ENCODE measurements around the gene GPR85.

Gene GPR85

DNA sequence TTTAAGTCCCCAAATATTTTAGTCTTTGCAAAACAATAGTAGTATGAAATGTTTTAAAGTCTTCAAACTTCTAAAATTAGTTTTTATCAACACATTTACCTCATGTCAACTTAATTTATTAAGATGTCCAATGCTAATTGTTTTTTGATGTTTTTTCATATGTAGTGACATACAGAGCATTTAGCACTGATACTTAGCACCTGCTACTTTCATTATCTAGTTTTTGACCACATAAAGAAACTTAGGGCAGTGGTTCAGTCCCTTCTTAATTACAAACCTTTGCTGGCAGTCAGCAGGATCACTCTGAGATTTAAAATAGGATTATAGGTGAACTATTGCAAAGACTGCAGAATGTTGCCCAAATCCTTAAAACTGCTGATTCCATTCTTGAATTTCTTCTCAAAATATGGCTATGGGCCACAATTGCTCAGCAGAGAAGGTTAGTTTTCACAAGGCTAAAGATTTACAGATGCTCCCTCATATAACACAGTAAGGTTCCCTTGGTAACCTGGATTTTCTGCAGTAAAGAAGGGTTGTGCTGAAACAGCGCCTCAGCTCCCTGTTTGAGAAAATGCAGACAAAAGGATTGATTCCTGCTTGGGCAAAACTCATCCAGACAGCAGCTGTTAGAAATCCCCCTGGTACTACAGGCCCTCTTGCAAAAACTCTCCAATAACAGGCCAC, 3.4 kb downstream of the GPR85 start:
- H3K4ac ChIP-seq (ENCODE audit: low read depth, low read length) = no peak overlapping the region
- H3K79me1 ChIP-seq (ENCODE audit: low read length) = no peaks in the 10 kb centered on the region
- no peak for DNase-seq
- H3K27ac ChIP-seq (ENCODE audit: low read depth, low read length) = no peak overlapping the region
- H3K36me3 ChIP-seq (ENCODE audit: control insufficient read depth, insufficient read depth, low read length) = no peaks in the 10 kb centered on the region
- H3K56ac ChIP-seq (ENCODE audit: low read length) = no peak overlapping the region
- no peak overlapping the region for H4K5ac ChIP-seq (ENCODE audit: low read length)
- no peak overlapping the region for H2AK5ac ChIP-seq (ENCODE audit: low read length)
- no peak overlapping the region for H3K23ac ChIP-seq (ENCODE audit: low read length)
- no peak overlapping the region for H3K4me2 ChIP-seq (ENCODE audit: low read length)
- no peak overlapping the region for H2BK15ac ChIP-seq (replicated peaks; ENCODE audit: low read depth)
- no peak overlapping the region for H4K8ac ChIP-seq (ENCODE audit: low read depth, low read length)
- no peak overlapping the region for H2BK5ac ChIP-seq (ENCODE audit: low read length)
- no peak overlapping the region for H2BK120ac ChIP-seq (ENCODE audit: low read depth, low read length)
- H3K4me3 ChIP-seq (ENCODE audit: low read length) = no peak overlapping the region
- no peaks in the 10 kb centered on the region for H3K79me2 ChIP-seq (ENCODE audit: control insufficient read depth, insufficient read depth, low read length)
- H3K4me1 ChIP-seq (ENCODE audit: control insufficient read depth, low read depth, low read length) = peaks cover 2% of the 10 kb centered on the region
- peaks cover 4% of the 10 kb centered on the region for H3K27me3 ChIP-seq (ENCODE audit: insufficient read depth, low read length, poor library complexity)
- H3K18ac ChIP-seq (ENCODE audit: low read length) = no peak overlapping the region
- H3K9ac ChIP-seq (ENCODE audit: low read length) = no peak overlapping the region
- WGBS (ENCODE audit: extremely low coverage, insufficient coverage, low lambda C conversion rate) = no CpG with 5 or more reads among the region's 1 CpG

DNA sequence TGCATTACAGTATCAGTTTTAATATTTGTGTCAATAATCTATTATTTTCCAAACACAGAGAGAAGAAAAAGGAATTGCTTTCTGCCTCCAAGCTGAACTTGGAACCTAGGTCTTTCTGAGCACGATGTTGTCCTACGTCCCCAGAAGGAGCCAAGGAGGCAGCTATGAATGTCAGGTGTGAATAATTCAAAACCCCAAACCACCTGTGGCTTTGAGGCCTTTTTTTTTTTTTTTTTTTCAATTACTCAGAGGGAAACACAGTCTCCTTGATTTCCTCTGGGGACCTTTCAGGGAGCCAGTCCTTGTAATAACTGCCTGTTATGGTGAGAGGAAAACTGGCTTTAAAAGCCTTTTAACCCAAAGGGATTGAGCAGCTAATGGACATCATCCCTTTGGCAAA, 8.3 kb downstream of the GPR85 start:
- no peak overlapping the region for H3K56ac ChIP-seq (ENCODE audit: low read length)
- no peak overlapping the region for H4K8ac ChIP-seq (ENCODE audit: low read depth, low read length)
- H3K4ac ChIP-seq (ENCODE audit: low read depth, low read length) = no peak overlapping the region
- no peak overlapping the region for H2BK120ac ChIP-seq (ENCODE audit: low read depth, low read length)
- no peaks in the 10 kb centered on the region for H3K4me1 ChIP-seq (ENCODE audit: control insufficient read depth, low read depth, low read length)
- no peaks in the 10 kb centered on the region for H3K79me1 ChIP-seq (ENCODE audit: low read length)
- H3K18ac ChIP-seq (ENCODE audit: low read length) = no peak overlapping the region
- no peak overlapping the region for H2AK5ac ChIP-seq (ENCODE audit: low read length)
- no peaks in the 10 kb centered on the region for H3K36me3 ChIP-seq (ENCODE audit: control insufficient read depth, insufficient read depth, low read length)
- no peak overlapping the region for H2BK15ac ChIP-seq (replicated peaks; ENCODE audit: low read depth)
- H3K23ac ChIP-seq (ENCODE audit: low read length) = no peak overlapping the region
- peaks cover 4% of the 10 kb centered on the region for H3K27me3 ChIP-seq (ENCODE audit: insufficient read depth, low read length, poor library complexity)
- no peak overlapping the region for H3K4me2 ChIP-seq (ENCODE audit: low read length)
- H3K4me3 ChIP-seq (ENCODE audit: low read length) = no peak overlapping the region
- peak; percentile 4 for DNase-seq
- no peak overlapping the region for H4K5ac ChIP-seq (ENCODE audit: low read length)
- WGBS (ENCODE audit: extremely low coverage, insufficient coverage, low lambda C conversion rate) = no CpG with 5 or more reads among the region's 2 CpGs
- H3K79me2 ChIP-seq (ENCODE audit: control insufficient read depth, insufficient read depth, low read length) = no peaks in the 10 kb centered on the region
- H3K27ac ChIP-seq (ENCODE audit: low read depth, low read length) = no peak overlapping the region
- no peak overlapping the region for H2BK5ac ChIP-seq (ENCODE audit: low read length)
- no peak overlapping the region for H3K9ac ChIP-seq (ENCODE audit: low read length)

DNA sequence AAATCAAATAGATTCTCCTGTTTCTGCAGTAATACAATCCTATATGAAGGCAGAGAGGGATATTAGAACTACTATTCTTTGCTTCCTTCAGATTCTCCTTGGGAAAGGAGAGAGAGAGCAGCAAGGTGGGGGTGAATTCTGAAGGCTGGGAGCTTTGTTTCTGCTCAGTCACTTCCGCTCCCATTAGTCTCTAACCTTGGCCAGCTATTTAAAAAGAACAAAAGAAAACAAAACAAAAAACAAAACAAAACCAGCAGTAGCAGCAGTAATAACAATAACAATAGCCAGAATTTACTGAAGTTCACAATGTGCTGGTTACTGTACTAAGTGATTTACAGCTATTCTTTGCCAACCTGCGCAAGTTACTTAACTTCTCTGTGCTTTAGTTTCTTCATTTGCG, 9.9 kb downstream of the GPR85 start:
- Histone ChIP-seq H3K18ac (ENCODE audit: low read length) (no peak overlapping the region), H2BK120ac (ENCODE audit: low read depth, low read length) (no peak overlapping the region), H4K8ac (ENCODE audit: low read depth, low read length) (no peak overlapping the region), H3K79me2 (ENCODE audit: control insufficient read depth, insufficient read depth, low read length) (no peaks in the 10 kb centered on the region), H3K23ac (ENCODE audit: low read length) (no peak overlapping the region), H3K4me2 (ENCODE audit: low read length) (no peak overlapping the region), H3K27ac (ENCODE audit: low read depth, low read length) (no peak overlapping the region), H3K27me3 (ENCODE audit: insufficient read depth, low read length, poor library complexity) (peaks cover 4% of the 10 kb centered on the region), H3K36me3 (ENCODE audit: control insufficient read depth, insufficient read depth, low read length) (no peaks in the 10 kb centered on the region), H2BK15ac (replicated peaks; ENCODE audit: low read depth) (no peak overlapping the region), H3K79me1 (ENCODE audit: low read length) (no peaks in the 10 kb centered on the region), H3K4ac (ENCODE audit: low read depth, low read length) (no peak overlapping the region), H3K4me1 (ENCODE audit: control insufficient read depth, low read depth, low read length) (no peaks in the 10 kb centered on the region), H3K4me3 (ENCODE audit: low read length) (no peak overlapping the region), H2AK5ac (ENCODE audit: low read length) (no peak overlapping the region), H4K5ac (ENCODE audit: low read length) (no peak overlapping the region), H2BK5ac (ENCODE audit: low read length) (no peak overlapping the region), H3K9ac (ENCODE audit: low read length) (no peak overlapping the region), H3K56ac (ENCODE audit: low read length) (no peak overlapping the region)
- WGBS (ENCODE audit: extremely low coverage, insufficient coverage, low lambda C conversion rate) = no CpG with 5 or more reads among the region's 3 CpGs
- peak; percentile 19 for DNase-seq

DNA sequence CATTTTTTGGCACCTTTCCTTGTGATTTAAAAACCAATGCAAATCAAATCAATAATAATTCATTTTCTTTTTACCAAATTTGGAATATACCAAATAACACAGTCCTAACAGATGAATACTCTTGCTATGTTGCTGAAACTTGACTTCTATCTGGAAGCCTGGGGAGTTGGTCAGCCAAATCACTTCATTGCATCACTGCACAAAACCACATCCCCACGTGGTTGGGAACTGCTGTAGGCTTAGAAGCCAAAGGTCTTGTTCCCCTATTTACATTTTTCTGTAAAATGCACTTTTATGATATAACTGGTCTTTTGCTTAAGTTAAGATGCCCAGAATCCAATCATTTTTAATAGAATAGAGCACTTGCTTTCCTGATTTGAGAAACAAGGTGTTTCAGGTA, 15.2 kb downstream of the GPR85 start:
- Histone ChIP-seq H3K9ac (ENCODE audit: low read length) (no peak overlapping the region), H2BK120ac (ENCODE audit: low read depth, low read length) (no peak overlapping the region), H3K79me2 (ENCODE audit: control insufficient read depth, insufficient read depth, low read length) (no peaks in the 10 kb centered on the region), H4K5ac (ENCODE audit: low read length) (no peak overlapping the region), H3K36me3 (ENCODE audit: control insufficient read depth, insufficient read depth, low read length) (no peaks in the 10 kb centered on the region), H3K4me3 (ENCODE audit: low read length) (no peak overlapping the region), H4K8ac (ENCODE audit: low read depth, low read length) (no peak overlapping the region), H3K23ac (ENCODE audit: low read length) (no peak overlapping the region), H3K27me3 (ENCODE audit: insufficient read depth, low read length, poor library complexity) (no peaks in the 10 kb centered on the region), H2BK15ac (replicated peaks; ENCODE audit: low read depth) (no peak overlapping the region), H3K4me1 (ENCODE audit: control insufficient read depth, low read depth, low read length) (no peaks in the 10 kb centered on the region), H3K56ac (ENCODE audit: low read length) (no peak overlapping the region), H3K4me2 (ENCODE audit: low read length) (no peak overlapping the region), H3K27ac (ENCODE audit: low read depth, low read length) (no peak overlapping the region), H2BK5ac (ENCODE audit: low read length) (no peak overlapping the region), H2AK5ac (ENCODE audit: low read length) (no peak overlapping the region), H3K79me1 (ENCODE audit: low read length) (no peaks in the 10 kb centered on the region), H3K18ac (ENCODE audit: low read length) (no peak overlapping the region), H3K4ac (ENCODE audit: low read depth, low read length) (no peak overlapping the region)
- no peak for DNase-seq
- WGBS (ENCODE audit: extremely low coverage, insufficient coverage, low lambda C conversion rate) = no CpG with 5 or more reads among the region's 1 CpG

DNA sequence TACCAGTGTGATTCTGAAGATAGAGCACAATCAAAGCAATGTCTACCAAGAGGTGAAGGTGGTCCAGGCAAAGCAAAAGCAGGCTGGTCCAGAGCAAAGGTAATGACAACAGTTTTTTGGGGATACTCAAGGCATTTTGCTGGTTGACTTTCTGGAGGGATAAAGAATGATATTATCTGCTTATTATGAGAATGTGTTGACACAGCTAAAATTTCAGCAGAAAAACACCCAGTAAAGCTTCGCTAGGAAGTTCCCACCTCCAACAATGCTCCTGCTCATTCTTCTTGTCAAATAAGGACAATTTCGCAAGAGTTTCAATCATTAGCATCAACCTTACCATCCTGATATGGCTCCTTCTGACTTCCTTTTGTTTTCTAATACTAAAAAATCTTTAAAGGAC, 24.1 kb downstream of the GPR85 start:
- Histone ChIP-seq H2AK5ac (ENCODE audit: low read length) (no peak overlapping the region), H4K8ac (ENCODE audit: low read depth, low read length) (no peak overlapping the region), H3K18ac (ENCODE audit: low read length) (no peak overlapping the region), H3K4ac (ENCODE audit: low read depth, low read length) (no peak overlapping the region), H2BK120ac (ENCODE audit: low read depth, low read length) (no peak overlapping the region), H3K27me3 (ENCODE audit: insufficient read depth, low read length, poor library complexity) (no peaks in the 10 kb centered on the region), H2BK15ac (replicated peaks; ENCODE audit: low read depth) (no peak overlapping the region), H3K4me1 (ENCODE audit: control insufficient read depth, low read depth, low read length) (no peaks in the 10 kb centered on the region), H3K4me2 (ENCODE audit: low read length) (no peak overlapping the region), H3K79me1 (ENCODE audit: low read length) (no peaks in the 10 kb centered on the region), H3K4me3 (ENCODE audit: low read length) (no peak overlapping the region), H3K36me3 (ENCODE audit: control insufficient read depth, insufficient read depth, low read length) (no peaks in the 10 kb centered on the region), H3K56ac (ENCODE audit: low read length) (no peak overlapping the region), H4K5ac (ENCODE audit: low read length) (no peak overlapping the region), H3K9ac (ENCODE audit: low read length) (no peak overlapping the region), H3K27ac (ENCODE audit: low read depth, low read length) (no peak overlapping the region), H3K23ac (ENCODE audit: low read length) (no peak overlapping the region), H2BK5ac (ENCODE audit: low read length) (no peak overlapping the region), H3K79me2 (ENCODE audit: control insufficient read depth, insufficient read depth, low read length) (no peaks in the 10 kb centered on the region)
- no CpG with 5 or more reads among the region's 2 CpGs for WGBS (ENCODE audit: extremely low coverage, insufficient coverage, low lambda C conversion rate)
- no peak for DNase-seq

DNA sequence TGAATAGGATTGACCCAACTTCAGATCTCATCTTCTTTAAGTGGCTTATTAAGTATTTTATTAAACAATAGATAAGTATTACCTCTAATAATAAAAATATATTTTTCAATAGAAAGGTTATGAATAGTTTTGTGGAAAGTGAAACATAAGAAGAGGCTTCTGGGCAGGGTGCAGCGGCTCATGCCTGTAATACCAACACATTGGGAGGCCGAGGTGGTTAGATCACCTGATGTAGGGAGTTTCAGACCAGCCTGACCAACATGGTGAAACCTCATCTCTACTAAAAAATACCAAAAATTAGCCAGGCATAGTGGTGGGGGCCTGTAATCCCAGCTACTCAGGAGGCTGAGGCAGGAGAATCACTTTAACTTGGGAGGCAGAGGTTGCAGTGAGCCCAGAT, 26.5 kb downstream of the GPR85 start:
- H4K5ac ChIP-seq (ENCODE audit: low read length) = no peak overlapping the region
- no peak overlapping the region for H4K8ac ChIP-seq (ENCODE audit: low read depth, low read length)
- H3K79me2 ChIP-seq (ENCODE audit: control insufficient read depth, insufficient read depth, low read length) = no peaks in the 10 kb centered on the region
- H2BK15ac ChIP-seq (replicated peaks; ENCODE audit: low read depth) = no peak overlapping the region
- H3K4me3 ChIP-seq (ENCODE audit: low read length) = no peak overlapping the region
- H3K9ac ChIP-seq (ENCODE audit: low read length) = no peak overlapping the region
- H2AK5ac ChIP-seq (ENCODE audit: low read length) = no peak overlapping the region
- H3K4ac ChIP-seq (ENCODE audit: low read depth, low read length) = no peak overlapping the region
- no peaks in the 10 kb centered on the region for H3K79me1 ChIP-seq (ENCODE audit: low read length)
- H2BK5ac ChIP-seq (ENCODE audit: low read length) = no peak overlapping the region
- no peak overlapping the region for H3K4me2 ChIP-seq (ENCODE audit: low read length)
- H3K36me3 ChIP-seq (ENCODE audit: control insufficient read depth, insufficient read depth, low read length) = no peaks in the 10 kb centered on the region
- no CpG with 5 or more reads among the region's 2 CpGs for WGBS (ENCODE audit: extremely low coverage, insufficient coverage, low lambda C conversion rate)
- peaks cover 2% of the 10 kb centered on the region for H3K27me3 ChIP-seq (ENCODE audit: insufficient read depth, low read length, poor library complexity)
- no peak overlapping the region for H3K18ac ChIP-seq (ENCODE audit: low read length)
- no peak overlapping the region for H3K23ac ChIP-seq (ENCODE audit: low read length)
- H3K27ac ChIP-seq (ENCODE audit: low read depth, low read length) = no peak overlapping the region
- H2BK120ac ChIP-seq (ENCODE audit: low read depth, low read length) = no peak overlapping the region
- DNase-seq = no peak
- no peak overlapping the region for H3K56ac ChIP-seq (ENCODE audit: low read length)
- no peaks in the 10 kb centered on the region for H3K4me1 ChIP-seq (ENCODE audit: control insufficient read depth, low read depth, low read length)
